Activated gamma-delta T cell treated with Interleukin-2 at 50 U/mL for 16 hours (primary cell): Measurements from ENCODE around the gene SLC2A9.

ENCODE experiments used
- DNase-seq: peaks from one replicate; pipeline ENCODE4 v3.0.0-alpha.2; 2020

The SLC2A9 gene

GRCh38 chr4:9952415-9952950 lies 68.8 kb downstream of the SLC2A9 start:
- DNase-seq, result no peak

- DNase-seq, result no peak
Observed at GRCh38 chr4:9949573-9949972, 71.7 kb downstream of the SLC2A9 start.

GRCh38 chr4:9947168-9948062 lies 73.9 kb downstream of the SLC2A9 start:
- DNase-seq, result no peak

- no peak for DNase-seq
Observed at GRCh38 chr4:9946170-9946569, 75.1 kb downstream of the SLC2A9 start.

GRCh38 chr4:9944431-9945425 lies 76.6 kb downstream of the SLC2A9 start:
- no peak for DNase-seq

- DNase-seq, result no peak
Observed at GRCh38 chr4:9943761-9944160, 77.5 kb downstream of the SLC2A9 start.

- no peak for DNase-seq
Observed at GRCh38 chr4:9942921-9943600, 78.2 kb downstream of the SLC2A9 start.

GRCh38 chr4:9942139-9942538 lies 79.2 kb downstream of the SLC2A9 start:
- DNase-seq, result no peak

- DNase-seq, result no peak
Observed at GRCh38 chr4:9940041-9940440, 81.3 kb downstream of the SLC2A9 start.

- DNase-seq, result no peak
Observed at GRCh38 chr4:9938933-9939332, 82.4 kb downstream of the SLC2A9 start.

GRCh38 chr4:9937078-9937477 lies 84.2 kb downstream of the SLC2A9 start:
- DNase-seq, result no peak

- no peak for DNase-seq
Observed at GRCh38 chr4:9936129-9936644, 85.1 kb downstream of the SLC2A9 start.

GRCh38 chr4:9933956-9934355 lies 87.3 kb downstream of the SLC2A9 start:
- DNase-seq, result no peak

- no peak for DNase-seq
Observed at GRCh38 chr4:9933184-9933583, 88.1 kb downstream of the SLC2A9 start.

GRCh38 chr4:9932771-9933170 lies 88.5 kb downstream of the SLC2A9 start:
- DNase-seq, result no peak

GRCh38 chr4:9931146-9931545 lies 90.2 kb downstream of the SLC2A9 start:
- no peak for DNase-seq

GRCh38 chr4:9929111-9929510 lies 92.2 kb downstream of the SLC2A9 start:
- no peak for DNase-seq

GRCh38 chr4:9927341-9928007 lies 93.8 kb downstream of the SLC2A9 start:
- DNase-seq, result no peak

GRCh38 chr4:9926586-9926985 lies 94.7 kb downstream of the SLC2A9 start:
- DNase-seq, result no peak

- DNase-seq, result no peak
Observed at GRCh38 chr4:9925750-9926439, 95.4 kb downstream of the SLC2A9 start.

- DNase-seq, result no peak
Observed at GRCh38 chr4:9924750-9925149, 96.5 kb downstream of the SLC2A9 start.
